Astrocyte of the spinal cord (primary cell): ENCODE measurements around the gene L3MBTL4.

Experiments
- DNase-seq: peaks from one replicate; pipeline ENCODE4 v3.0.0; 2011; ENCODE audit warnings: low read depth, low spot score
- H3K4me3 ChIP-seq: 2 replicates; pipeline ENCODE4 v1.5.1; 2011; ENCODE audit warnings: low read depth, mild to moderate bottlenecking, low read length, moderate library complexity
- CTCF ChIP-seq: IDR thresholded peaks from 2 replicates; pipeline ENCODE4 v1.5.1; 2012; ENCODE audit warnings: low read depth, mild to moderate bottlenecking, low read length, inconsistent platforms
- in situ Hi-C: cut with HindIII; loops from 2 replicates; pipeline ENCODE4 v1.10.0; 2017; ENCODE audit warnings: low sequenced_read_pairs

Gene L3MBTL4

GRCh38 chr18:5964996-5965395, 449.7 kb downstream of the L3MBTL4 start:
- H3K4me3 ChIP-seq, result no peak overlapping the region
- TF ChIP-seq CTCF, result no peak
- in situ Hi-C loops, result no loop called here
- no peak for DNase-seq

DNA sequence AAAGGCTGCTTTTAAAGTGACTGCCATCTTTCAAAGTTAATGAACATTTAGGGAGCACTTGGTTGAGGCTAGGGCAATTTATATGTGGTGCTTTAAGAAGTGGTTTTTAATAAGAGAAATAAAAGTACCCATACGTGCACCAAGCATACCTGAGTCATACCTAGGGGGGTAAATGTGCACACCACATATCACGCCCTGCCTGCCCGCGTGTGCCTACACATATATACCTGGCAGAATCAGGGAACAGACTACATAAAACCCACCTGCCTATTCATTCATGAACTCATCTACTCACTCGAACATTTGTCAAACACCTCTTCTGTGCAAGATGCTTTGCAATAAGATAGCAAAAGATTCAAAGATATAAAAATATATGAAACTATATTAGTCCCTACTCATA, 450.1 kb downstream of the L3MBTL4 start:
- no peak for TF ChIP-seq CTCF
- no peak for DNase-seq
- in situ Hi-C loops, result no loop called here
- H3K4me3 ChIP-seq, result no peak overlapping the region

DNA sequence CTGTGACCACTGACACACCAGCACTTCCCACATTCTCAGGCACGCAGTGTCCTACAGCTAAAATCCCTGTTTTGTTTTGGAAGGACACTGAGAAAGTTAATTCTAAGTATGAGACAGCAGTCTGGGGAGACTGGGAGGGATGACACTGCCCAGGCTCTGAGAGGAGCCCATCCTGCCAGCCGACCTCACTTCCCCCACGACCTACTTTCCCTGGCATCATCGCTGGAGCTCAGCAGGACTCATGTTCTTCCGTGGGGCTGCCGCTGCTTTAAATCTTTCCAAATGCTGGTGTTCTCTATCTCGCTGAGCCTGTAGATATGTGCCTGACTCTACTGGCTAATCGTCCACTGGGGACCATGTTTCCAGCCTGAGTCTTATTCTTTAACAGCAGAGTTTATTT, 450.6 kb downstream of the L3MBTL4 start:
- in situ Hi-C loops, result no loop called here
- no peak overlapping the region for H3K4me3 ChIP-seq
- DNase-seq, result no peak
- no peak for TF ChIP-seq CTCF

DNA sequence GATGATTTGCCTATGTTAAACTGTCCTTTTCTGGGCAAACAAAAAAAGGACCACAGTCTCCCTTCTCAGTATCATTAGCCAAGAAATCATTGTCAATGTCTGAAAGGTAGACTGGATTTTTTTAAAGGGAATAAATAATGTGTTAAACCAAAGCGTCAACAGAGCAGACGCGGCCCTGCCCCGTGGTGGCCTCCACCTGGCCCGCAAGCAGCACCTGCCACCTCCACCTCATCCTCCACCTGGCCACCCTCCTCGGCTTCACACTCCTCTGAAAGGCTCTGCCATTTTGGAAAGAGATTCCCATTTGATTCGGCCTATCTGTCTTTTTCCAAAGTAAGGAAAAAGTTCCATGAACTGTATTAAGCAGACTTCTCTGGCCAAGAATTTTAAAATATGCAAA, 451.4 kb downstream of the L3MBTL4 start:
- in situ Hi-C loops, result no loop called here
- DNase-seq, result no peak
- H3K4me3 ChIP-seq, result no peak overlapping the region
- no peak for TF ChIP-seq CTCF

DNA sequence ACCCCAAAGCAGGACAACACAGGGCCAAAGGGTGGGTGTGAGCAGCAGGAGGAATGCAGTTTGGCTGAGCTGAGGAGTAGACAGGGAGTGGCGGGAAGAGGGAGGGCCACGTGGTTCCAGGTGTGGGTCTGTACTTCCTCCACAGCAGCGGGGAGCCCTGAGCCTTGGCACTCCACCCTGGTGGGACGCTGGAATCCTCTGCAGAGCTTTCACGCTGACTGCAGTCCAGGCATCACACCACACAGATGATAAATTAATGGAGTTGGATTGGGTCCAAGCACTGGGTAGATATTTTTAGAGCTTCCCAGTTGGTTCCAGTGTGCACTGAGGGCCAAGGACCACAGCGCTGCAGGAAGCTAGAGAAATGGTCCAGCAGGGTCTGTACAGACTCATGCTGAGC, 452.3 kb downstream of the L3MBTL4 start:
- DNase-seq, result no peak
- no peak for TF ChIP-seq CTCF
- in situ Hi-C loops, result no loop called here
- H3K4me3 ChIP-seq, result no peak overlapping the region

GRCh38 chr18:5961828-5962150, 452.9 kb downstream of the L3MBTL4 start:
- DNase-seq, result no peak
- no peak overlapping the region for H3K4me3 ChIP-seq
- no peak for TF ChIP-seq CTCF
- in situ Hi-C loops, result no loop called here

DNA sequence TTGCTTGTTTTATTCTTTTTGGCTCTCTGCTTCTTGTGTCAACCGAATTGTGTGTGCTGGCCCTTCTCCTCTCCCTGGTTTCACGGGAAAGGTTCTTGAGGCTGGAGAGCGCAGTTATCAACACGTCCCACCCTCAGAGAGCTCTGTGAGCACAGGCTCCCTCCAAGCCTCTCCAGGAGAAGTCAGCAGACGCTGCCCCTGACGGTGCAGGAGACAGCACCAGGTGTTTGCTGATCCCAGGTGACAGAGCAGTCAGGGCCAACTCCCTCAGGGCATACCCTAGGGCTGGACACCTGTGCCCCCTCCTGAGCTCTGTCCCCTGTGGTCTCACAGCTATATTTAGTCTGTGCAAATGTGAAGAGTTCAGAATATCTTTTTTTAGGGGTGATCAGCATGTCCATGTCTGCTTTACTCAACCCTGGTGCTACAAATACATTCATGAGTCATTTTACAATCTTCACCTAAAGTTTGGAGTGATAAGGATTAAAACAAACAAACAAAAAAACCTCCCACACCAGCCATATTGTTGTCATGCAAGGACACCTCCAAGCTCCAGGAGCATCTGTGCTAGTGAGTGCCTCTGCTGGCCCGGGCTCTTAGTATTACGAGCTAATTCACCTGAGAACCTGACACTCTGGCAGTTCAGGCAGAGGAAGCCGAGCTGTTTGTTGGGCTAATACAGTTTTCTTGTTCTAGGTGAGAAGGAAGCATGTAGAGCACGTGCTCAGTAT, 453.4 kb downstream of the L3MBTL4 start:
- H3K4me3 ChIP-seq, result no peak overlapping the region
- DNase-seq, result no peak
- TF ChIP-seq CTCF, result no peak
- in situ Hi-C loops, result no loop called here
